Panc1 (cell line): ENCODE data around the gene ZNF580. TPM values are rescaled to one million over a fixed set of nuclear protein-coding genes. Genes with fewer than 3 reads are reported as not detected.

ENCODE experiments used
- ATAC-seq: fragments of 200-7000 bp; cut with Tn5 transposase; 2 replicates; pipeline ENCODE4 v1.9.1; 2020; ENCODE audit warnings: mild to moderate bottlenecking, moderate library complexity
- BruUV-seq: library from RNA; stranded (reverse); fragments of 400-500 nt; replicated peaks from 2 replicates; lab custom pipeline; 2021; lab: Mats Ljungman, UMichigan
- CTCF ChIA-PET: fragments of 300-600 bp; sonication (Branson Sonifier 250); formaldehyde crosslinking; loops from one replicate; lab custom pipeline; 2022; ENCODE audit warnings: antibody characterized with exemption; lab: Charles Lee
- POLR2A ChIA-PET: fragments of 300-600 bp; sonication (Branson Sonifier 250); formaldehyde crosslinking; loops from one replicate; lab custom pipeline; 2022; ENCODE audit warnings: antibody characterized with exemption; lab: Charles Lee
- DNase-seq: peaks from one replicate; pipeline ENCODE4 v3.0.0-alpha.2; 2010; ENCODE audit warnings: low read depth, low spot score
- H3K27ac ChIP-seq: 2 replicates; pipeline ENCODE4 v1.5.1; 2011; ENCODE audit warnings: mild to moderate bottlenecking, low read length, inconsistent platforms
- H3K27me3 ChIP-seq: fragments of 200-500 bp; sonication (Bioruptor generic); 2 replicates; pipeline ENCODE4 v1.6.0; 2014; ENCODE audit warnings: low read length, inconsistent platforms; ENCODE audit not compliant: control insufficient read depth, insufficient read depth
- H3K36me3 ChIP-seq: fragments of 200-500 bp; sonication (Bioruptor generic); 2 replicates; pipeline ENCODE4 v1.5.1; 2014; ENCODE audit warnings: inconsistent platforms, mild to moderate bottlenecking, low read length, moderate library complexity; ENCODE audit not compliant: control insufficient read depth, insufficient read depth
- H3K4me1 ChIP-seq: 2 replicates; pipeline ENCODE4 v1.5.1; 2011; ENCODE audit warnings: inconsistent platforms, mild to moderate bottlenecking, low read length, moderate library complexity; ENCODE audit not compliant: control insufficient read depth, insufficient read depth
- H3K4me3 ChIP-seq, 2 experiments: 2 replicates each; pipeline ENCODE4 v1.5.1; 2011 to 2012; ENCODE audit warnings: low read depth in 2 of 2, low read length in 2 of 2, mild to moderate bottlenecking in 2 of 2, inconsistent platforms in 1 of 2, moderate library complexity in 1 of 2
- H3K9me3 ChIP-seq: fragments of 200-500 bp; sonication (Bioruptor generic); 2 replicates; pipeline ENCODE4 v1.5.1; 2014; ENCODE audit warnings: low read depth, mild to moderate bottlenecking, inconsistent platforms, low read length, moderate library complexity; ENCODE audit not compliant: control insufficient read depth, insufficient read depth
- POLR2AphosphoS5 ChIP-seq: IDR thresholded peaks from 2 replicates; pipeline ENCODE4 v1.6.1; 2012; ENCODE audit warnings: mild to moderate bottlenecking, low read depth, low read length, moderate library complexity
- SIN3A ChIP-seq: IDR thresholded peaks from 2 replicates; pipeline ENCODE4 v1.6.1; 2012; ENCODE audit warnings: low read depth, mild to moderate bottlenecking, low read length, moderate library complexity, borderline replicate concordance; ENCODE audit not compliant: insufficient read depth
- TCF7L2 ChIP-seq: IDR thresholded peaks from 2 replicates; pipeline ENCODE4 v1.6.1; 2011; ENCODE audit warnings: mild to moderate bottlenecking, low read depth, low read length, inconsistent platforms
- in situ Hi-C: cut with HindIII; loops from 2 replicates; pipeline ENCODE4 v1.10.0; 2016; ENCODE audit warnings: low sequenced_read_pairs, low pct_unique_long_range_greater_than_20kb
- intact Hi-C: fragments of 100-400 bp; cut with micrococcal nuclease; formaldehyde crosslinking; loops from one replicate; pipeline ENCODE4 v1.10.0; 2022; ENCODE audit not compliant: unreplicated experiment
- total RNA-seq: library from RNA; stranded (reverse); gene quantifications from one replicate; pipeline ENCODE4 v1.2.1, GENCODE V29; 2021; ENCODE audit not compliant: unreplicated experiment
- TF ChIP-seq, protein P1 (sequence below), 2 experiments: IDR thresholded peaks; 2 replicates each; pipeline ENCODE4 v1.6.1; 2011 to 2012; ENCODE audit warnings: low read depth in 2 of 2, control low read depth in 1 of 2, low read length in 1 of 2, mild to moderate bottlenecking in 1 of 2, moderate library complexity in 1 of 2; ENCODE audit not compliant: insufficient read depth in 1 of 2
- TF ChIP-seq, protein P2 (sequence below): fragments of 450-650 bp; IDR thresholded peaks from 2 replicates; pipeline ENCODE4 v1.5.1; 2017; ENCODE audit warnings: mild to moderate bottlenecking

ZNF580 gene
- total RNA-seq, 1 experiment from 2014 or later: 58.0 TPM

DNA sequence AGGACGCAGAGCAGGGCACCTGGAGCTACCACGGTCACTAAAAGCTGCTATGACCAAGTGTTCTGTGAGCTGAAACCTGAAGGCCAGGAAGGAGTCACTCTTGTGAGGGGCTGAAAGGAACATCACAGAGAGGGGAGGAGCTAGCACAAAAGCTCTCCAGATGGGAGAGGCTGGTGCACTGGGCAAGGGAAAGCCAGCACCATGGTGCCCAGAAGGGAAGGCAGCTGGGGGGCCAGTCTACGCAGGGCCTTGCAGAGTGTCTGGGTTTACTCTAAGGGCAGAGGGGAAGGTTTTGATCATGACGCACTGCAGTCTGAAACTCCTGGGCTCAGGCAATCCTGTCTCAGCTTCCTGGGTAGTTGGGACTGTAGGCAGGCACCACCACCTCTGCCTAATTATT, 4.1 kb upstream of the ZNF580 start:
- no peak for DNase-seq
- Histone ChIP-seq H3K27me3 (no peaks in the 10 kb centered on the region), H3K4me3 (no peak overlapping the region), H3K9me3 (no peaks in the 10 kb centered on the region), H3K4me1 (peaks cover 22% of the 10 kb centered on the region), H3K36me3 (peaks cover 3% of the 10 kb centered on the region; the same call in 1 of the 2 replicates), H3K27ac (peak overlapping the region; percentile 95)
- in situ Hi-C loops (no loop called here), intact Hi-C loops (no loop called here)
- no peak for ATAC-seq
- ChIA-PET POLR2A (interaction anchor here (0.6 kb wide), 1 partner anchor 90 kb away, joined by 4 read pairs; no protein-coding TSS in a partner anchor), CTCF (no interaction called here)
- TF ChIP-seq SIN3A: no peak
- TF ChIP-seq, protein P1, sequence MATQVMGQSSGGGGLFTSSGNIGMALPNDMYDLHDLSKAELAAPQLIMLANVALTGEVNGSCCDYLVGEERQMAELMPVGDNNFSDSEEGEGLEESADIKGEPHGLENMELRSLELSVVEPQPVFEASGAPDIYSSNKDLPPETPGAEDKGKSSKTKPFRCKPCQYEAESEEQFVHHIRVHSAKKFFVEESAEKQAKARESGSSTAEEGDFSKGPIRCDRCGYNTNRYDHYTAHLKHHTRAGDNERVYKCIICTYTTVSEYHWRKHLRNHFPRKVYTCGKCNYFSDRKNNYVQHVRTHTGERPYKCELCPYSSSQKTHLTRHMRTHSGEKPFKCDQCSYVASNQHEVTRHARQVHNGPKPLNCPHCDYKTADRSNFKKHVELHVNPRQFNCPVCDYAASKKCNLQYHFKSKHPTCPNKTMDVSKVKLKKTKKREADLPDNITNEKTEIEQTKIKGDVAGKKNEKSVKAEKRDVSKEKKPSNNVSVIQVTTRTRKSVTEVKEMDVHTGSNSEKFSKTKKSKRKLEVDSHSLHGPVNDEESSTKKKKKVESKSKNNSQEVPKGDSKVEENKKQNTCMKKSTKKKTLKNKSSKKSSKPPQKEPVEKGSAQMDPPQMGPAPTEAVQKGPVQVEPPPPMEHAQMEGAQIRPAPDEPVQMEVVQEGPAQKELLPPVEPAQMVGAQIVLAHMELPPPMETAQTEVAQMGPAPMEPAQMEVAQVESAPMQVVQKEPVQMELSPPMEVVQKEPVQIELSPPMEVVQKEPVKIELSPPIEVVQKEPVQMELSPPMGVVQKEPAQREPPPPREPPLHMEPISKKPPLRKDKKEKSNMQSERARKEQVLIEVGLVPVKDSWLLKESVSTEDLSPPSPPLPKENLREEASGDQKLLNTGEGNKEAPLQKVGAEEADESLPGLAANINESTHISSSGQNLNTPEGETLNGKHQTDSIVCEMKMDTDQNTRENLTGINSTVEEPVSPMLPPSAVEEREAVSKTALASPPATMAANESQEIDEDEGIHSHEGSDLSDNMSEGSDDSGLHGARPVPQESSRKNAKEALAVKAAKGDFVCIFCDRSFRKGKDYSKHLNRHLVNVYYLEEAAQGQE (IDR thresholded peaks at IDR 0.05; ENCODE audit: insufficient read depth in 1 of 2, low read depth in 2 of 2, low read length in 1 of 2): no peak
- TSS peak; percentile 82 for BruUV-seq

DNA sequence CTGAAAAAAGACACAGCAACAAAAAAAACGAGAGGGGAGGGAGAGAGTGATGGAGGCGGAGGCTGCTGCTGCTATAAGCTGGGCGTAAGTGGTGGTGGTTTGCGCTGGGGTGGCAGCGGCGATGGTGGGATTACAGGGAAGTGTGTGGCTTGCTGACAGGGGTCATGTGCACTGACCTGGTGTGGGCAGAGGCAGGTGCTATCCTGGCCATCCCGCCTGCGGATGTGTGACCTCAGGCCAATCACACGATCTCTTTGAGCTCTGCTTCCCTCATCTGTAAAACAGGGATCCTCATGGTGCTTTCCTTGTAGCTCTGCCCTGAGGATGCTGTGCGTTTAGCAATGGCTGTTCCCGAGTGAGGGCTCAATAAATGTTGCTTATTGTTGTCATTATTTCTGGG, 3.3 kb upstream of the ZNF580 start:
- ChIA-PET POLR2A (interaction anchor here (0.6 kb wide), 1 partner anchor 54 kb away, joined by 9 read pairs; no protein-coding TSS in a partner anchor), CTCF (interaction anchor here (0.5 to 0.8 kb wide), 3 partner anchors 16 to 311 kb away, joined by 3 to 4 read pairs (median 4); no protein-coding TSS in a partner anchor)
- intact Hi-C loops: no loop called here
- TF ChIP-seq TCF7L2 (no peak), POLR2AphosphoS5 (no peak), SIN3A (no peak)
- TF ChIP-seq, protein P2, sequence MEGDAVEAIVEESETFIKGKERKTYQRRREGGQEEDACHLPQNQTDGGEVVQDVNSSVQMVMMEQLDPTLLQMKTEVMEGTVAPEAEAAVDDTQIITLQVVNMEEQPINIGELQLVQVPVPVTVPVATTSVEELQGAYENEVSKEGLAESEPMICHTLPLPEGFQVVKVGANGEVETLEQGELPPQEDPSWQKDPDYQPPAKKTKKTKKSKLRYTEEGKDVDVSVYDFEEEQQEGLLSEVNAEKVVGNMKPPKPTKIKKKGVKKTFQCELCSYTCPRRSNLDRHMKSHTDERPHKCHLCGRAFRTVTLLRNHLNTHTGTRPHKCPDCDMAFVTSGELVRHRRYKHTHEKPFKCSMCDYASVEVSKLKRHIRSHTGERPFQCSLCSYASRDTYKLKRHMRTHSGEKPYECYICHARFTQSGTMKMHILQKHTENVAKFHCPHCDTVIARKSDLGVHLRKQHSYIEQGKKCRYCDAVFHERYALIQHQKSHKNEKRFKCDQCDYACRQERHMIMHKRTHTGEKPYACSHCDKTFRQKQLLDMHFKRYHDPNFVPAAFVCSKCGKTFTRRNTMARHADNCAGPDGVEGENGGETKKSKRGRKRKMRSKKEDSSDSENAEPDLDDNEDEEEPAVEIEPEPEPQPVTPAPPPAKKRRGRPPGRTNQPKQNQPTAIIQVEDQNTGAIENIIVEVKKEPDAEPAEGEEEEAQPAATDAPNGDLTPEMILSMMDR: no peak
- TF ChIP-seq, protein P1 (IDR thresholded peaks at IDR 0.05; ENCODE audit: insufficient read depth in 1 of 2, low read depth in 2 of 2, low read length in 1 of 2): no peak
- H3K27me3 ChIP-seq: no peaks in the 10 kb centered on the region
- in situ Hi-C loops: no loop called here
- H3K4me1 ChIP-seq: peaks cover 20% of the 10 kb centered on the region
- no peak for DNase-seq
- no peaks in the 10 kb centered on the region for H3K9me3 ChIP-seq
- BruUV-seq: no TSS peak
- peaks cover 3% of the 10 kb centered on the region; the same call in 1 of the 2 replicates for H3K36me3 ChIP-seq
- no peak overlapping the region for H3K27ac ChIP-seq
- no peak overlapping the region for H3K4me3 ChIP-seq
- ATAC-seq: no peak
